Stimulated activated CD4-positive, alpha-beta T cell treated with anti-CD3 and anti-CD28 coated beads, Interleukin-2, amount 100 ng/mL, for 4 hours (primary cell): Measurements from ENCODE around the gene MAML1.
"Not testable (repeated sequence)": the region's sequence is repeated elsewhere in the genome, so short reads cannot be mapped to it uniquely, and the experiment has no call there.

Experiments used
- DNase-seq: peaks from one replicate; pipeline ENCODE4 v3.0.0-alpha.2; 2020; ENCODE audit warnings: low read depth

MAML1 gene, protein sequence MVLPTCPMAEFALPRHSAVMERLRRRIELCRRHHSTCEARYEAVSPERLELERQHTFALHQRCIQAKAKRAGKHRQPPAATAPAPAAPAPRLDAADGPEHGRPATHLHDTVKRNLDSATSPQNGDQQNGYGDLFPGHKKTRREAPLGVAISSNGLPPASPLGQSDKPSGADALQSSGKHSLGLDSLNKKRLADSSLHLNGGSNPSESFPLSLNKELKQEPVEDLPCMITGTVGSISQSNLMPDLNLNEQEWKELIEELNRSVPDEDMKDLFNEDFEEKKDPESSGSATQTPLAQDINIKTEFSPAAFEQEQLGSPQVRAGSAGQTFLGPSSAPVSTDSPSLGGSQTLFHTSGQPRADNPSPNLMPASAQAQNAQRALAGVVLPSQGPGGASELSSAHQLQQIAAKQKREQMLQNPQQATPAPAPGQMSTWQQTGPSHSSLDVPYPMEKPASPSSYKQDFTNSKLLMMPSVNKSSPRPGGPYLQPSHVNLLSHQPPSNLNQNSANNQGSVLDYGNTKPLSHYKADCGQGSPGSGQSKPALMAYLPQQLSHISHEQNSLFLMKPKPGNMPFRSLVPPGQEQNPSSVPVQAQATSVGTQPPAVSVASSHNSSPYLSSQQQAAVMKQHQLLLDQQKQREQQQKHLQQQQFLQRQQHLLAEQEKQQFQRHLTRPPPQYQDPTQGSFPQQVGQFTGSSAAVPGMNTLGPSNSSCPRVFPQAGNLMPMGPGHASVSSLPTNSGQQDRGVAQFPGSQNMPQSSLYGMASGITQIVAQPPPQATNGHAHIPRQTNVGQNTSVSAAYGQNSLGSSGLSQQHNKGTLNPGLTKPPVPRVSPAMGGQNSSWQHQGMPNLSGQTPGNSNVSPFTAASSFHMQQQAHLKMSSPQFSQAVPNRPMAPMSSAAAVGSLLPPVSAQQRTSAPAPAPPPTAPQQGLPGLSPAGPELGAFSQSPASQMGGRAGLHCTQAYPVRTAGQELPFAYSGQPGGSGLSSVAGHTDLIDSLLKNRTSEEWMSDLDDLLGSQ

DNA sequence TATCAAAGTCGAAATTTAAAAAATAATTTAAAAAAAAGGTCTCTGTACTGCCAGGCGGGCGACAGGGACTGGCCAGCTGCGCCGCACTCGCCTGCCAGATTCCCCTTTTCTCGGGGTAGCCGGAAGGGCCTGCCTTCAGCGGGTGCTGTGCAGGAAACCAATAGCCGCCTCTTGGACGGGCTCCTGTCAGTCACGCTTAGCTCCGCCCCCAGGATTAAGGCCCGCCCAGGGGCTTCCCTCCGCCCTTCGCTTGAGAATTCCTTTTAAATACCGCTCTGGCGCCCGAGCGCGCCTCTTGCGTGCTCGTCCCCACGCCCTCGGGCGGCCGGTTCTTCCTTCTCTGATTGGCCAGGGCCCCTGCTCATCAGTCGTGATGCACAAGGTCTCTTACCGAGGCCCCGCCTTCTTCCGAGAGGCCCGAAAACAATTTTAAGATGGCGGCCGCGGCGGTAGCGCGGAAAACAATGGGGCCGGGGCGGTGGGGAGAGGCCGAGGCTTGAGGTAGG is at the start of gene MAML1:
Gene MAML1 (plus strand): TSS at position 411 of the 506 bp plus-strand sequence. CDS start 291 bp downstream, outside the sequence.
- DNase-seq, result peak; percentile 99

DNA sequence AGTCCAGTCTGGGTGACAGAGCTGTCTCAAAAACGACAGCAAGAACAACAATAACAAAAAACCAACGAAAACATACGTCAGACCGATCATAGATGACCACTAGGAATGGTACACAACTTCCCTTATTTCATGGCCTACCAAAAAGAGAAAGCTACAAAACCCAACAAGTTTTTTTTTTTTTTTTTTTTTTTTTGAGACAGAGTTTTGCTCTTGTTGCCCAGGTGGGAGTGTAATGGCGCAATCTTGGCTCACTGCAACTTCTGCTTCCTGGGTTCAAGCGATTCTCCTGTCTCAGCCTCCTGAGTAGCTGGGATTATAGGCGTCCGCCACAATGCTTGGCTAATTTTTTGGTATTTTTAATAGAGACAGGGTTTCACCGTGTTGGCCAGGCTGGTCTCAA is 43.4 kb upstream of the MAML1 start:
- not testable (repeated sequence) for DNase-seq

DNA sequence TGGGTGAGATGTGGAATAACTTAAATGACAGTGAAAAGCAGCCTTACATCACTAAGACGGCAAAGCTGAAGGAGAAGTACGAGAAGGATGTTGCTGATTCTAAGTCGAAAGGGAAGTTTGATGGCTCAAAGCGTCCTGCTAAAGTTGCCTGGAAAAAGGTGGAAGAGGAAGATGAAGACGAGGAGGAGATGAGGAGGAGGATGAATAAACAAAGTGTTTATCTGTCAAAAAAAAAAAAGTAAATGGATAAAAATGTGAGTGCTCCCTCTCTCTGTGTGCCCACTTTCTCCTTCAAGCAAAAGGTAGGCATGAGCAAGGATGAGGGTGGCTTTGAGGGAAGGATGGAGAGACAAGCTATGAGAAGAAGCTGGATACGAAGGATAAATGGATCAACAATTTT is 38.1 kb upstream of the MAML1 start:
- DNase-seq, result no peak

DNA sequence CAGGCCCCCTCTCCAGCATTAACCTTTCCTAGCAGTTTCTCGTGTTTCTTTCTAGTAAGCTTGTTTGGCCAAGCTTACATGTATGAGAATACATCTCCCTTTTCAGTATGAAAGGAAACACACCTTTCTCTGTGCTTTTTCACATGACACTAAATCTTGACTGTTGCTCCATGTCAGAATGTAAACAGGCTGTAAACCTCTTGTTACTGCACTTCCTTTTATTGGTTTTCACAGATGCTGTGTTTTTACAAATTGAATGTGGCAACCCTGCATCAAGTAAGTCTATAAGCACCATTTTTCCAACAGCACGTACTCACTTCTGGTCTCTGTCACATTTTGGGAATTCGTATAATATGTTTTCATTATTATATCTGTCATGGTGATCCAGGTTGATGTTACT is 36.0 kb upstream of the MAML1 start:
- no peak for DNase-seq

DNA sequence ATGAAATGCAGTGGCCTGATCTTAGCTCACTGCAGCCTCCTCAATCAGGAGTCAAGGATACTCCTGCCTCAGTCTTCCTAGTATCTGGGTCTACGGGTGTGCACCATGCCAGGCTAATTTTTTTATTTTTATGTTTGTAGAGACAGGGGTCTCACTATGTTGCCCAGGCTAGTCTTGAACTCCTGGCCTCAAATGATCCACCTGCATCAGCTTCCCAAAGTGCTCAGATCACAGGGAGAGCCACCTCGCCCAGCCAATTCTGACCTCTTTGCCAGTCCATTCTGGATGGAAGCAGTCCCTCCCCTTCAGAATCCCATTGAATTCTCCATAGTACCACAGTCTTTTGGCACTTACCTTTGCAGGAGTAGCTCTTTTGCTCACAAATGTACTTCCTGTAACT is 35.5 kb upstream of the MAML1 start:
- no peak for DNase-seq

DNA sequence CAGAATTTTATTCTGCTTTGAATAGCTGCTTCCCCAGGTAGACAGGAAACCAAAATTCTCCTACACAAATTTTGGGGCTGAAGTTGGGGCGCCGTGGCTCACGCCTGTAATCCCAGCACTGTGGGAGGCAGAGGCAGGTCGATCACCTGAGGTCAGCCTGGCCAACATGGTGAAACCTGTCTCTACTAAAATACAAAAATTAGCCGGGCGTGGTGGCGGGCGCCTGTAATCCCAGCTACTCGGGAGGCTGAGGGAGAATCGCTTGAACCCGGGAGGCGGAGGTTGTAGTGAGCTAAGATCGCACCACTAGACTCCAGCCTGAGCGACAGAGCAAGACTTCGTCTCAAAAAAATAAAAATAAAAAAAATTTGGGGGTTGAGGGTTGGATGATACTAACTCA is 35.1 kb upstream of the MAML1 start:
- DNase-seq, result not testable (repeated sequence)

DNA sequence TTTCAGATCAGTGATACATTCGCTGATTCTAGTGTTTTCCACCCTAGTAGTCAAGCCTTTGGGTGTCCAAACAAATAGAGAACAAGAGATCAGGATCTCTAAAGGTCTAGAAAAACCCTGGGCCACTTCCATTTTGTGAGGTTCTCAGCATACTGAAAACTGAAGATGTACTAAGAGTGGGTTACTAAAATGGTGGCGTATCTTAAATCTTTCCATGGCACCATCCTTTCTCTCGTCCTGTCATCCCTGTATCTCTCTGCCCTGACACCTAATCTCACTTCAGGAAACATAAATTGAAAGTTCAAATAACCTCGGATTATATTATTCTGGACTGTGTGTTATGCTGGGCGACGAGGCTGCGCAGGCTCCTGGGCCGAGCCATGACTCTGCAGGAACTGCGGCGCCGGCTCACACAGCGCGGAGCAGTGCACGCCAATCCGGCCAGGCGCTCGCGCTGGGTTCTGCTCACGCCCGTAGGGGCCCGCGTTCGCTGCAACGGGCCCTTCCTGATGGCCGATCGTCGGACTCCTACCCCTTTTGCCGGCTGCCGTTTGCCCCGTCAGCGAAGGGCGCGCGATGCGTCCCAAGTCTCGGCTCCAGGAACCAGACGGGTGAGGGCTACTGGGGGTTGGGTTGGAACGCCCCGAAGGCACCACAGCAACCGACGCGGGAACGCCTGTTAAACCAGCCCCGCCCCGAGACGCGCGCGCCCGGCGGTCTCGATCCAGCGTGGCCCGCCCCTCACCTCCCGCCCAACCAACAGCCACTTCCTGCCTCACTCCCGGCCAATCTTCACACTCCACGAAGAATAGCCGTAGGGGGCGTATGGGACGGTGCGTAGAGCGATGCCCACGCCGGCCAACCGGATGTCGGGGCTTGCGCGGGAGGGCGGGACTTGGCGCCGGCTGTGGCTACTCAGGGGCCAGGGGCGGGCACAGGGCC is 34.4 kb upstream of the MAML1 start:
- peak; percentile 98 for DNase-seq

DNA sequence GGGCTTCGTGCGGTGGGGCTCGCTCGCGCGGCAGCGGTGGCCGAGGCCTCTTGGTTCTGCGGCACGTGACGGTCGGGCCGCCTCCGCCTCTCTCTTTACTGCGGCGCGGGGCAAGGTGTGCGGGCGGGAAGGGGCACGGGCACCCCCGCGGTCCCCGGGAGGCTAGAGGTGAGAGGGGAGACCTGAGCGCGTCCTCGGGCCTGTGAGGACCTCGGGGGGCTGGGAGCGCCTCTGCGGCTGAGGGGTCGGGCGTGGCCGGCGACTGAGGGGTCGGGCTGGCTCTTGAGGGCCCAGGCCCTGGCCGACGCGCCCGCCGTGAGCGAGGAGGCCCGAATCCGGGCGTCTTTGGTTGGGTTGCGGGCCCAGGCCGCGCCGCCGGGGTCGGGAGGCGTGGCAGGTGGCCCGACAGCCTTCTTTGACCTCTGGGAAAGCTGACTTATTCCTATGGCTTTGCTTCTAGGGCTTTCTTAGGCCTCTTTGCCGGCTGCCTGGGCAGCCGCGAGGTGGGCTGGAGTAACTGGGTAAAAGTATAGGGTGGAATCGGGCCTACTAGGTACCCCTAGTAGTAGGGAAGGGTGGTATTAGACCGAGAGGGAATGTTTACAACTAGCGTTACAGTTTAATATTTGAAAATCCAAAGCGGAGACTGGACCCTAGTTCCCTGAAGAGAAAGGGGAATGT is 33.5 kb upstream of the MAML1 start, which contains the start of gene CANX:
Gene CANX (plus strand): TSS at position 33 of the 681 bp plus-strand sequence. CDS start 6,715 bp downstream, outside the sequence.
- no peak for DNase-seq

DNA sequence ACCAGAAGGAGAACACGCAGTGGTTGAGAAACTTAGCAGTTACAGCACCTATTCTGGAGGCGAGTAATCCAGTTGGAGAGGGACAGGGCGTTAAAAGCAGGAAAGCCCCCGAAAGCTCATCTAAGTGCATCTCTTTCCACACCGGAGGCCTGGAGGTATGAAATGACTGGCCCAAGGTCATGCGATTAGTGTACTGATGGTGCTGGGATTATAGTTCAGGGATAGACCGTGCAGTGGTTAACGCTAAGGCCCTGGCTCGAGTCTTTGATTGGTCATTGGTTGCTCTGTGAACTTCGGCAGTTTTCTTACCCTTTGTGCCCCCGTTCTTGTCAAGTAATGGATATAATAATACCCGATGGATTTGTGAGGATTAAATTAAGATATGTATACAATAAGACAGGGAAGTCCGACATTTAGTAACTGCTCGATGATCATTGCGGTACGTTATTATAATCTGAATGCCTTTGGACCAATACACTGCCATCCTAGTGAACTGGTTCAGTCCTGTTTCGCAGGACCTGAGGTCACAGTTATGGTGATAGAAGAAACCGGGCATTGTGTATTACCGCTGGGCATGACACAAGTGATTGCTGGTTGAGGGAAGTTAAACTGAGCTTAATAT is 32.9 kb upstream of the MAML1 start:
- DNase-seq, result no peak

DNA sequence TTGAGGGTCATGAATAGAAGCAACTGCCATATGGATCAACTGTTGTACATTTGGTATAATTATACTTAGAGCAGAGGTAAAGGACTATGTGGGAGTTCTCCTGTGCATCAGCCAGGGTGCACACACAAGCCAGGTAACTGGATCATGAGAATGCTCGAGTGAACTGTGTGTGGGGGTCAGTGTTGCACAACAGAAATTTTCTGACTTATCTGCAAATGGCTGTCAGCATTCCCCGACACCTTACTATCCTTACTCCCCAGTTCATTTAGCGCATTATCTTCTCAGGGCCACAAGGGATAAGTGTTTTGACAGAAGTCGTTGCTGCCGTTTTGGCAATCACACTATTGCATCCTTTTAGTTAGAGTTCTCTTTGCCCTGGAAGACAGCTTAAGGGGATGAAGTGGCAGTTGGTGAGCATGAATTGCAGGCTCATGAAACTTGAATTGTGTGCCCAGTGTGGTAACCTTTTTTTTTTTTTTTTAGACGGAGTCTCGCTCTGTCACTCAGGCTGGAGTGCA is 32.2 kb upstream of the MAML1 start:
- DNase-seq, result no peak

DNA sequence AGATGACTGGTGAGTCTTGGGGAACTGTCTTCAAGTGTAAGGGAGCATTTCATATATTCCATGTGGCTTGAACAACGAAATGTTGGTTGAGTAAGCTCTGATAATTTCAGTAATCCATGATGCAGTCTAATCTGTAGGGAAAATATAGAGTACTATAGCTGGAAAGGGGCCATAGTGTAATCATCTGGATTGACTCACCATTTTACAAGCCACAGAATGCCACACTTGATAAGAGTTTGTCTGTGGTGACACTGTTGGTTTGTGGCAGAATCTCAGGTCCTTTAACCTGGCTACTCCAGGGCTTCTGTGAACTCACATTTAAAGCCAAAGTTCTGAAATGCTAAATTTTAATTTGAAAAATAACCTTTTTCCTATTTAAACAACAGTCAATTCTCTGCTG is 16.3 kb upstream of the MAML1 start:
- DNase-seq, result no peak

DNA sequence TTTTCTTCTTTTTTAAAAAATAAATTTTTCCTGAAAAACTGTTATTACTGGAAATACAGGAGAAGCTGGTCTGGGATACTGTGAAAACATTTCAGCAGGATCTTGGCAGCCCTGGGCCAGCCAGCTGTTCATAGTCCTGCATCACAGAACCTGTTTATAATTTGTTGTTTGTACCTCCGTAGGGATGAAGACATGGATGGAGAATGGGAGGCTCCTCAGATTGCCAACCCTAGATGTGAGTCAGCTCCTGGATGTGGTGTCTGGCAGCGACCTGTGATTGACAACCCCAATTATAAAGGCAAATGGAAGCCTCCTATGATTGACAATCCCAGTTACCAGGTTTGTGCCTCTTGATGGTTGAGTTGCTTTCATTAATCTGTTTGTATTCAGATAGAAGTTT is 12.4 kb upstream of the MAML1 start:
- DNase-seq, result no peak

DNA sequence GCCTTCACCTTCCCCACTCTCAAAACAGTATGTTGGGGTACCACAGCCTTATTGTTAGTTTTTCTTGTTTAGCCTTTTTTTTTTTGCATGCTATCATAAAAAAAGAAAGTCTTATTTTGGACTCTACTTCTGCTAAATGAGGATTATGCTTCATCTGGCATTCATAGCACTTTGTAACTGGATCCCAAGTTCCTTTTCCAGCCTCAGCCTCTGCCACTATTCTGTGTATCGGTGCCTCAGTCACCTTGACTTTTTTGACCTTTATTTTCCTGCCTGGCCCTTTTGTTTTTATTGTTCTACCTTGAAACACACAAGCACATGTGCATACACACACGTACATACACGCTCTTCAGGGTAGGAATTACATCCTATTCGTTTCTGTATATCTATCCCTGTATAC is 8.5 kb upstream of the MAML1 start:
- DNase-seq, result no peak

DNA sequence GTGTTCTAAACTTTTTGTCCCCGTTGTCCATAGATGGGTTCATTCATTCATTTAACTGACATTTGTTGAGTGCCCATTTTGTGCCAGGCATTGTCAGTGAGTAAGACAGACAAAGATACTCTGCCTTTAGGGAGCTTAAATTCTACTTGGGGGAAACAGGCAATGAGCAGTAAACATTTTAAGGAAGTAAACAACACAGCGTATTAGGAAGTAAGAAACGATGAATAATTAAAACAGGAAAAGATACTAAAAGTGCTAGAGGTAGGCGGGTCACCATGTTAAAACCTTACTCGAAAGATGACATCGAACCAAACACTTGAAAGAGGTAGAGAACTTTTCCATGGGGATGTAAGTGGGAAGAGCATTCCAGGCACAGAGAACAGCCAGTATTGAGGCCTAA is 5.5 kb upstream of the MAML1 start:
- DNase-seq, result no peak

DNA sequence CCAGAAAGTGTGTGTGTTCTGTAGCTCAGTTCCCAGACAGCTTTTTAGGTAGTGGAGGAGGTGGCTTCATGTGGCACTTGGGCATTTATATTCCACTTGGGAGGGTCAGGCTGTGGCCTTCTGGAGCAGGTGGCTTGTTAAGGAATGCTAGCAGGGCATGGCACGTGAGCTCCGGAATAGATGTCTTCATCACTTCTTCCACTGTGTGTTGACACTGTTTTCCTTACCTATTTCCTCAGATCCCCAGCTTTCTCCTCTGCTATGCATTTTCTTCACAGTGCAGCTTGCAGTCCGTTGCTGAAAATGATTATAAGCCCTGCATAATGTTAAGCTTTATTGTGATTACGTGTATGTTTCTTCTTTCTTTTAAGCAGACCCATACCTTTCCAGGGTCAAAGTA is 3.3 kb upstream of the MAML1 start:
- no peak for DNase-seq

DNA sequence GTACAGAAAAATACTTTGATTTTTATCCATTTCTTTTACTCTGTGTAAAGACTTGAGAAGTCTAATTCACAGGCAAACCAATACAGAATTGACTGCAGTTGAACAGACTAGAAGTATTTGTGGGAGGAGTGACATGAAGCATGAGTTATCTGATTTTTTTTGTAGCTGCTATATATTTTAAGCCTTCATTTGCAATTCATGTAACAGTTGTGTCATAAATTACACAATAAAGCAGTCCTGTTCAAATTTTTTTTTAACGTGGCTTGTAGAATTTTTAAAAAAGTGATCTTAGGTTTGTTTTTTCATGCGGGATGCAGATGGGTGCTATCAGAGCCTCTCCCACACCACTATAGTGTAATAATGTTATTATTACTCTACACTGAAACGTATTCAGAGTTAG is 2.9 kb upstream of the MAML1 start:
- DNase-seq, result no peak

DNA sequence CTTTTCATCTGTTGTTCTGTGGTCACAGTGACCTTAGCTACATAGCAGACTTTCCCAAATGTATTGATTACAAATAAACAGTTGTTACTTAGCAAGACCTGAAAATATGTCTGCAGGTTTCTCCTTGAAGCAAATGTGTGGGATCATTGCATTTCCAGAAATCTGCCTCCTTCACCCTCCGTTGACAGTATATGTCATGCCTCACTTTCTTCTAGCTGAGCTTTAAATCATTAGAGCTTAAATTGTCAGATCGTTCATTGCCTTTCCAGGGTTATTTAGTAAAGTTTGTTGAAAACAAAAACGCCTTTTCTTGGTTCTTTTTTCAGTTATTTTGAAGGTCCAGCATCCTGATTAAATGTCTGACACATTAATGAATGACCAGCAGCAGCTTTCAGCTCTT is 2.3 kb upstream of the MAML1 start:
- DNase-seq, result no peak

DNA sequence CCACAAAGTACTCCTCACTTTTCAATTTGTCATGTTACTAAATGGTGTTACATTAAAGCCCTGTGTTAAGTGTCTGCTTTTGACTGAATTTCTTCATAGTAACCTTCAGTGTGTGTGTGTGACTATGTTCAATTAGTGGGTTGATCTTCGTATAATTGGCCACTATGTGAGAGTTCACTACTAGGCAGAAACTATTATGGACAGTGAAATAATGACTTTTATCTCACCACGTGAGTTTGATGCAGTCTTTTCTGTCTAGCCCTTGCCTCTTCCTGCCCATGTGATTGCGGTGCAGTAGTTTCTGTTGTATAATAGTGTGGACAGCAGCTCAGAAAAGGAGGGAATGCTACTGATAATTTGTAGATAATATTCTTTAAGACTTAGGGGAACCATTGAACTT is 1.8 kb upstream of the MAML1 start:
- no peak for DNase-seq

DNA sequence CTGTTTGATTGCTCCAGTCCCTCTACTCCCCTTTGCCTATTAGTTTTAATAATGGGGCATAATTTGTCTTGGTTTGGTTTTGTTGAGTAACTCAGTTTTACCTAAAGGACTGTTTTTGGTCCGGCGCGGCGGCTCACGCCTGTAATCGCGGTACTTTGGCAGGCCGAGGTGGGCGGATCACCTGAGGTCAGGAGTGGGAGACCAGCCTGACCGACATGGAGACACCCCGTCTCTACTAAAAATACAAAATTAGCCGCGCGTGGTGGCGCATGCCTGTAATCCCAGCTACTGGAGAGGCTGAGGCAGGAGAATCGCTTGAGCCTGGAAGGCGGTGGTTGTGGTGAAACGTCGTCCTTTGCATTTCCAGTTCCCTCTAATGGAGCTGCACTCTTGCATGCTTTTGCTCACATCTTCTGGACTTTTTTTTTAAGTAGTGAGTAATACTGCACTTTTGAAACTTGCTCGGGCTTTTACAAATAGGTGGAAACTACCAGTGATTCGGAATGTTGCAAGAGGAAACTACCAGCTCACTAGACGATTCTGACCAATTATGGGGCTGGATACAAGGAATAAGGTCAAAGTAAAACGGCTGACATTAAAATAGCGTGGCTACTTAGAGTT is 721 bp upstream of the MAML1 start:
- DNase-seq, result peak; percentile 1
